Measurements from ENCODE around the gene CHI3L2.

DNA sequence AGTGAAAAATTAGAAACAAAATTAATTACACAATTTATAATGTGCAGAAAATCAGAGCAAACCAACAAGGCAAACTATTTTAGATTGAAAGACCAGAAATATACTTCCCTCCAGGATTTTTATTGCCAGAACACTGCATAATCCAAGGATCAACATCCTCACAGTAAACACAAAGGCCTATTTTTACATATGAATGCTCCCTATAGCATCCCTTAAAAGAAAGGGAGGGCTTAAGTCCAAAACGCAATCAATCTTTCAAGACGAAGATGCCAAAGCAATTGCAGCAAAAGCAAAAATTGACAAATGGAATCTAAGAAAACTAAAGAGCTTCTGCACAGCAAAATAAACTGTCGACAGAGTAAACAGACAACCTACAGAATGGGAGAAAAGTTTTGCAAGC lies 44.6 kb downstream of the CHI3L2 start:
- TF ChIP-seq, protein P1, sequence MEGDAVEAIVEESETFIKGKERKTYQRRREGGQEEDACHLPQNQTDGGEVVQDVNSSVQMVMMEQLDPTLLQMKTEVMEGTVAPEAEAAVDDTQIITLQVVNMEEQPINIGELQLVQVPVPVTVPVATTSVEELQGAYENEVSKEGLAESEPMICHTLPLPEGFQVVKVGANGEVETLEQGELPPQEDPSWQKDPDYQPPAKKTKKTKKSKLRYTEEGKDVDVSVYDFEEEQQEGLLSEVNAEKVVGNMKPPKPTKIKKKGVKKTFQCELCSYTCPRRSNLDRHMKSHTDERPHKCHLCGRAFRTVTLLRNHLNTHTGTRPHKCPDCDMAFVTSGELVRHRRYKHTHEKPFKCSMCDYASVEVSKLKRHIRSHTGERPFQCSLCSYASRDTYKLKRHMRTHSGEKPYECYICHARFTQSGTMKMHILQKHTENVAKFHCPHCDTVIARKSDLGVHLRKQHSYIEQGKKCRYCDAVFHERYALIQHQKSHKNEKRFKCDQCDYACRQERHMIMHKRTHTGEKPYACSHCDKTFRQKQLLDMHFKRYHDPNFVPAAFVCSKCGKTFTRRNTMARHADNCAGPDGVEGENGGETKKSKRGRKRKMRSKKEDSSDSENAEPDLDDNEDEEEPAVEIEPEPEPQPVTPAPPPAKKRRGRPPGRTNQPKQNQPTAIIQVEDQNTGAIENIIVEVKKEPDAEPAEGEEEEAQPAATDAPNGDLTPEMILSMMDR (IDR thresholded peaks at IDR 0.05; ENCODE audit: low read length) = no peak
- no peak for TF ChIP-seq EZH2 (IDR thresholded peaks at IDR 0.05; ENCODE audit: borderline replicate concordance, low read length)
